Raji (cell line): ENCODE data around the gene GPR37L1.

Experiments
- POLR2A ChIP-seq: IDR thresholded peaks from 2 replicates; pipeline ENCODE4 v1.6.1; 2011; ENCODE audit warnings: low read depth, low read length, control low read depth; ENCODE audit not compliant: insufficient read depth

The GPR37L1 gene

DNA sequence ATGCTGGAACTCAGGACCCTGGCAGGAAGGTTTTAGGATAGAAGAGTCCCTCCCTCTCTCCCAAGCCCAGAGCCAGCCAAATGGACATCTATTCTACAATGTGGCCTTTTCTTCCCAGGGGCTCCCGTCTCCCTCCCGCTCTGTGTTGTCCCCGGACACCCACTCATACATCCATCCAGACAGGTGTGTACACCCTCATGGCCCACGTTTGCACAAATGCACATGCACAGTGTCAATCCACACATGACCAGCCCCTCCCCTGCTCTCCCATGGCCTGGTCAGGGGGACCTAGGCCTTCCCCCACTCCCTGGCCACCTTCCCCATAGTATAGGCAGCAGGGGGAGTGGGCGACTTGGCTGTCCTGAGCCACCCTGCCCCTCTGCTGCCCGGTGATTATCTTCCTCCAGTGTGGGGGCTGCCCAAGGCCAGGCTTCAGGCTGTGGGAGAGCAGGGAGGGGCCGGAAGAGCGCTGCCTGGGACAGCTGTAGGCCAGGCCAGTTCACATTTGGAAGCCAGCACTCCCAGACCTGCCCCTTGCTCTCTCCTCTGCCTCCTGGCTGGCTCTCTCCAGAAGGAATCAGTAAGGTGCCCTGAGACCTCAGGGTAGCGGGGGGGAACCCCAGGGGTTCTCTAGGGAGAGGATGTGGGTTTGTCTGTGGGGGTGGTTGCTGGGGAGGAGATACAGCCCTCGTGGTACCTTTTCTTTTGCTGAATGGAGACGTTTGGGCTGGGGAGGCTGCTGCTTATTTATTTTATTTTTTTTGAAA is 41.7 kb downstream of the GPR37L1 start:
- TF ChIP-seq POLR2A, result no peak

DNA sequence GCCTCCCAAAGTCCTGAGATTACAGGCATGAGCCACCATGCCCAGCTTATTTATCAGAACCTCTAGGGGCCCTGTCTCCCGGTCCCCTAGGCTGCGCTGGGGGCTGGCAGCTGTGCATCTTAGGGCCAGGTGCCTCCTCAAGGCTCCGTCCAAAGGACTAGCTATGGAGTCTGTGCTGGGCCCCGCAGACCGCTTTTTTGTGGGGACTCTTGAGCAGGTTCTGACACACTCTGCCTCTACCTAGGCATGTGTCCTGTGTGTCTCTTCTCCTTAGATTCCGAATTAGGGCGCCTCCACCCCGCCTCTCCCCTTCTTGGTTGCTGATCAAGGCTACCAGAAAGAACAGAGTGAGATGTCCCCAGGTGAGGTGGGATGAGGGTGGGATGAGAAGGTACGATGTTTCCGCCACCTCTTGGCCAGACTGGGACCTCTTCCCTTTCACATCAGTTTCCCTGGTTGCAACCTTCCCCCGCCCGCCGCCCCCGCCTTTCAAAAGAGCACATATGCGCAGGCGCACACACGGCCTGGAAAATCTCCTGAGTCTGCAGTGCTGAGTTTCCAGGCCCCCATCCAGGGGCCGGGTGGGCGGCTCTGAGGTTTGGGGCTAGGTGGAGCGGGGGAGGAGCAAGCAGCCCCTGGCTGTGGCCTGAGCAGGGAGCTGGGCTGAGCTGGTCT is 42.7 kb downstream of the GPR37L1 start:
- TF ChIP-seq POLR2A, result no peak

DNA sequence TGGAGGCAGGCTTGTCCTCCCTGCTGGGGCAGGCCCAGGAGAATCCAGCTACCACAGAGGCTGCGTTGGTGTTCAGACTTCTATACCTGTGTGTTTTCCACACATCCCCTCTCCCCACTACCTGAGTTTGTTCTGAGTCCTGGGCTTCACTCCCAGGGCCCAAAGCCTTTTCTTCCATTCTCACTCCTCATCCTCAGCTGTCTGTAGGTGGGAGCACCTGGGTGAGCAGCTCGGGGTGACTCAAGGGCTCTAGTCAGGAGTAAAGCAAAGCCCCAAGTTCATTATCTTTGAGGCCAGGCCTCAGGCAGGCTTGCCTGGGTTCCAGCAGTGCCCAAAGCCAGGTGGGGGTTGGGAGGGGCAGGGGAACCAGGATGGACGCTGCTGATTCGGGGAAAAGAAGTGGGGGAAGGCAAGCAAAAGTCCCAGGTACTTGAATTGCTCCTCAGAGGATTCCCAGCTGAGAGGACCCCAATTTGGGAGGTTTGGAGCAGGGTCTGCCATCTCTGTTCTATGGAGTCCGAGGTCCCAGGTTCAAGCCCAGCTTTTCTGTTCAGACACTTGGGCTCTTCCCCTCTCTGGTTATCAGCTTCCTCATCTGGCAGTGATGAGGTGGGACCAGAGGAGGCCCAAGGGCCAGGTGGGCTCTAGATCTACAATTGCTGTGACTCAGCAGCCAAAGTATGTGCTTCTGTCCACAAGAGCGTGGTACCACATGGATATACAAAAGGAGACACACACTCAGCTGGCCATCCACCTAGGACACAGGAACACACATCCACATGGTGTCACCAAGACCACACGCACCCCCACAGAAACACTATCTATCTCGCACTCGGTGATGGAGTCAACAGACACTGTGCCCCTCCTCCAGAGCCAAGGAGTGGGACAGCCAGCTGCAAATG is 43.5 kb downstream of the GPR37L1 start:
- no peak for TF ChIP-seq POLR2A

DNA sequence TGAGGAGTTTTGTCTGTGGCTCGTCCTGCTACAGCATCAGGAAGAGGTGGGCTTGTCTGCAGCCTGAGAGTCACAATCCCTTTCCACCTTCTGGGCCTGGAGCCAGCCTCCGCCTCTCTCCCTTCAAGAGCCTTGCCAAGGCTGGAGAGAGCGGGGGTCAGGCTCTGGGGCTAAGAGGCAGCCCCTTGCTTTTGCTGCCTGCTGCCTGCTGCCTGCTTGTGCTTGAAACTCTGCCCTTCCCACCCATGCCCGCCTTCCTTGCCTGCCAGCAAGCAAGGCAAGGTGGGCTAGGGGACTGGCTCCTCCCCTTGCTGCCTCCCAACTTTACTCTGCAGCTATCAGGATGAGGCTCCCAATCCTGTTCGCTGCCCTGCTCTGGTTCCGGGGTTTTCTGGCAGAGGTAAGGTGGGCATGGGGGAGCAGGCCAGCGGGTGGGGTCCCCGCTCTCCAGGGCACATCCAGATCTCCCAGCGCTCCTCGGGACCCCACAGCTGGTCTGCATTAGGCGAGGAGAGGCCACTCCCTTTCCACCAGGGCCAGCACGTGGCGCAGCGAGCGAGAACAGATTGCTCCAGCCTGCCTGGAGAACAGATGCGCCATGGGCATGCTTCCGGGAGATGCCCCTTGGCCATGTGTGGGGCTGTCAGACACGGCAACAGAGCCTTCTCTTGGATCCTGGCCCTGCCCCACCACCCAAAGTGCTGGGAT is 45.1 kb downstream of the GPR37L1 start:
- TF ChIP-seq POLR2A, result no peak

DNA sequence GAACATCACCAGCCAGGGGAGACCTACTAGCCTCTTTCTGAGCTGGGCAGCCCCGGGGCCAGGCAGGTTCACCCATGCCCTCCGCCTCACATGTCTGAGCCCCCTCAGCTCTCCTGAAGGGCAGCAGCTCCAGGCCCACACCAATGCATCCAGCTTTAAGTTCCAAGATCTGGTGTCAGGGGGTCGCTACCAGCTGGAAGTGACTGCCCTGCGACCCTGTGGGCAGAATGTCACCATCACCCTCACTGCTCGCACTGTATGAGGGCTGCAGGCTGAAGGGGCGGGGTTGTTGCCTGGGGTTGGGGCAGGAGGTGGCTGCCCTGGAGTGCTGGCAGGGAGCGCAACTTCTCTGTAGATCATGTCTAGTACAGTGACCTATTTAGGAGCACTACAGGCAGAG is 46.1 kb downstream of the GPR37L1 start:
- TF ChIP-seq POLR2A, result no peak

DNA sequence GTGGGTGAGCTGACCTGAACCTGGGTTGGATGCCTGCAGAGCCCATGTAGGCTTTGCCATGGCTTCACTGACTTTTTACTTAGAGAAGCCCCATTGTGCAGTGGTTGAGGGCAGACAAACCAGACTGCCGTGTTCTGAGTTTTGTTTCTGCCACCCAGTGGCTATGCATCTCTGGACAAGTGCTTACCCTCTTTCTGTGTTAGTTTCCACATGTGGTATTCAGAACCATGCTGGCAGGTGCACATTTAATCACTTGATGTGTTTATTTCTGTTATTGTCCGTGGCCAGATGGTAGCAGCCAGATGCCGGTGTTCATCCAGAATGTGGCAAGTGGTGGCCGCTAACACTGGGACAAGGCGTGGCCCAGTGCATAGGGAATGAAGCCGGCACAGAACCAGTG is 48.0 kb downstream of the GPR37L1 start:
- no peak for TF ChIP-seq POLR2A

DNA sequence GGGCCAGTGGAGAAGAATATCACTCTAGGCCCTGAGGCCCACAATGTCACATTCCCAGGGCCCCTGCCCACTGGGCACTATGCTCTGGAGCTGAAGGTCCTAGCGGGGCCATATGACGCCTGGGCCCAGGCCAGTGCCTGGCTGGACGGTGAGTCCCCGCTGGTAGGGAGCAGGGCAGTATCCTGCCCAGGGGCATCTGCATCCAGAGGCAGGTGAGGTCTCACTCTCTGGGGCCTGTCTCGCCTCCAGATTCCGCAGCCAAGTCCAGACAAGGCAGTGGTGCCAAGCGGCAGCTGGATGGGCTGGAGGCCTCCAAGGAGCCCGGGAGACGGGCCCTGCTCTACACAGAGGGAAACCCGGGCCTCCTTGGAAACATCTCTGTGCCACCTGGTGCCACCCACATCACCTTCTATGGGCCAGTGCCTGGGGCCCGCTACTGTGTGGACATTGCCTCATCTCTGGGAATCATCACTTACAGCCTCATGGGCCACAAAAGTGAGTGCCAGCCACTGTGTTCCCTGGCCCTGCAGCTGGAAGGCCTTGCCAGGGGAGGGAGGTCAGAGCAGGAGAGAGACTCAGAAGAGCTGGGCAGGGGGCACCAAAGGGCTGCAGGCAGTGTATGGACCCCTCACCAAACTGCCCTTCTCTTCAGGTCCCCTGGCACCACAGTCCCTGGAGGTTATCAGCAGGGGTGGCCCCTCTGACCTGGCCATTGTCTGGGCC is 48.7 kb downstream of the GPR37L1 start:
- TF ChIP-seq POLR2A, result no peak

DNA sequence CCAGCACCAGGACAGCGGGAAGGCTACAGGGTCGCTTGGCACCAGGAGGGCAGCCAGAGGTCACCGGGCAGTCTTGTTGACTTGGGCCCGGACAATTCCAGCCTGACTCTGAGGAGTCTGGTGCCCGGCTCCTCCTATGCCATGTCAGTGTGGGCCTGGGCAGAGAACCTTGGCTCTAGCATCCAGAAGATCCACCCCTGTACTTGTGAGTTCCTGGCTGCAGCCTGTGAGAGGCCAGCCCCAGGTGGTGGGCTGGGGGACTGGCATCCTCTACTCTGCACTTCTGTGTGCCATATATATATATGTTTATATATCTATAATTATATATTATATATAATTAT is 49.3 kb downstream of the GPR37L1 start:
- TF ChIP-seq POLR2A, result no peak

DNA sequence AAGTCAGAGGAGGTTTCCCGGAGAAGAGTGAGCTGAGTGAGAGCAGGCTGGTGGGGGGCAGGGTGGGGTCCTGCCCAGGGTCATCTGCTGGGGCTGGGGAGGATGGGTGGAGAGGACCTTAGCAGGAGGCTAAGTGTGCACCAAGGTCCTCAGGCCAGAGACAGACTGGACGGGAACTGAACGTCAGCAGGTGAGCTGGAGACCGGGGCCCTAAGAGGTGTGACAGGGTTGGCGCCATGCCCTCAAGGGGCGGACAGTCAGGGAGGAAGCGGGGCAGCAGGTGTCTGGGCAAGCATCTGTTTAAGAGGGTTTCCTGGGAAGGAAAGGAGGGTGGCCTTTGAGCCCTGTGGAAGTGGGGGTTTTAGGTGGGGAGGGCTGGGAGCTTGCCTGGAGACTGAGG is 51.3 kb downstream of the GPR37L1 start:
- TF ChIP-seq POLR2A, result no peak

DNA sequence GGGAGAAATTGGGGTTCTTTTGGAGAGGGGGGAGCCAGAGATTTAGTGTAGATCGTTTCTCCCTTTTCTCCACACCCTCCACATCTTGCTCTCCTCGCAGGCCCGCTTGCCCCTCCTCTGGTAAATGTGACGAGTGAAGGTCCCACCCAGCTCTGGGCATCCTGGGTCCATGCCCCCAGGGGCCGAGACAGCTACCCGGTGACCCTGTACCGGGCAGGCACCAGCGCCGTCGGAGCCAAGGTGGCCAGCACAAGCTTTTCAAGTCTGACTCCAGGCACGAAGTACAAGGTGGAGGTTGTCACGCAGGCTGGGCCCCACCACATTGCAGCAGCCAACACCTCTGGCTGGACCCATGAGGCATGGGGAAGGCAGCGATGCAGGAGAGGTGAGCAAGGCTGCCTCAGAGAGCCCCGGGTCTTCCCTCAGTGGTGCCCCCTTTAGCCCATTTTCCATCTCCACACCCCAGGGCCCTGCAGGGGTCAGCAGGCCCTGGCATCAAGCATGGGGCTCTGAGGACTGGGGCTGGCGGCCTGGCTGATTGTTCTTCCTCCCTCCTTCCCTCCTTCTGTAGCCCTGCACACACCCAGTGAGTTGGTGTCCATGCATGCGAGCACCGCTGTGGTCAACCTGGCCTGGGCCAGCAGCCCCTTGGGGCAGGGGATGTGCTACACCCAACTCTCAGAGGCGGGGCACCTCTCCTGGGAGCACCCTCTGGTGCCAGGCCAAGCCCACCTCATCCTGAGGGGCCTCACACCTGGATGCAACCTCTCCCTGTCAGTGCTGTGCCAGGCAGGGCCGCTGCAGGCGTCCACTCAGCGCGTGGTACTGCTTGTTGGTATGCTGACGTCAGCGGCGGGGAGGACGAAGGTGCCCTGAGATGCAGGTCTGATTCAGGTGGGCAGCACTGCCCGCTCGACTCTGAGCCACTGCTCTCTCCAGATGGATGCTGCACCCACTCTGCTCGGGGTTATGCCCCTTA is 54.5 kb downstream of the GPR37L1 start:
- no peak for TF ChIP-seq POLR2A

DNA sequence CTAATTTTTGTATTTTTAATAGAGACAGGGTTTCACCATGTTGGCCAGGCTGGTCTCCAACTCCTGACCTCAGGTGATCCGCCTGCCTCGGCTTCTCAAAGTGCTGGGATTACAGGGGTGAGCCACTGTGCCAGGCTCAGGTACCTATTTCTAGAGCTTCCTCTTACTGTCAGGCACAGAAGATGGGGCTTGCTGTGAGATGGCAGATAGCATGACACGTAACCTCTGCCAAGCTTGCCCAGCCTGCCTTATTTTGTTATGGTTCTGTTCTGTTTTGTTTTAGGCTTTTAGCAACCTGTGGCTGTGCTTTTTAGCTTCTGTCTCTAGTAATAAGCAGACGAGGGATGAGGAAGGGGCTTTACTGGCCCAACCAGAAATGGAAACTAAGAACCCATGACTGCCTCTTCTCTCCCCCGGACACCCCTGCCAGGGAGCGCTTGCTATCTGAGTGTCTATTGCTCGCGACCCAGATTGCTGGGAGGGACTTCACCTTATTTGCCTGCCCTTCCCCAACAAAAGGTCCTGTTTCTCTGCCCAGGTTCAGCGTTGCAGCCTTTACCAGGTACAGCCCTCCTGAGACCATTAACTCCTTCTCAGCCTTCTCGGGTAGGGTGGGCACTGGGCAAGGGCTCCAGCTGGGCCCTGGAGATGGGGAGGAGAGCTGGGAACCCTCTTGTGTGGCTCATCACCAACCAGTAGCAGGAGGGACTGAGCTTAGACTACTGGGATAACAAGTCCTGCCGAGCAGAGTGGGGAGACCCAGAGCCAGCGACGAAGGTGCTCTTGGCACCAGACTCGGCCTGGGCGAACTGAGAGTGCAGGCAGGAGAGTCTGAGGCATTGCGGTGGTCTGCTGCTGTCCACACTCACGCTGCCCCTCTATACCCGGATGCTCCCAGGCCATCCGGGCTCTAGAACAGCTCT is 57.4 kb downstream of the GPR37L1 start:
- TF ChIP-seq POLR2A, result no peak

DNA sequence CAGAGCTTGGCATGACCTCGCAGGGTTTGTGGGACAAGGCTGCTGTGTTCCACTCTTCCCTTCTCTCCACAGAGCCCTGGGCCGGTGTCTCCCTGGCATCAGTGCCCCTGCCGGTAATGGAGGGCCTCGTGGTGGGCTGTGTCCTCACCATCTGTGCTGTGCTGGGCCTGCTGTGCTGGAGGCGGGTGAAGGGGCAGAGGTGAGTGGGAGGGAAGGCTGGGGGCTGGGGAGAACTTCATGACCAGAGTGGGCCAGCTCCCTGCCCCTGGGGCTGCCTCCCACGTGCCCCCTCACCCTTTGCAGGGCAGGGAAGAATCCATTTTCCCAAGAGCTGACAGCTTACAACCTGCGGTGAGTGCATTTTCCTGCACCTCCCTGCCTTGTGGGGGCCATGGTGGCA is 58.9 kb downstream of the GPR37L1 start:
- no peak for TF ChIP-seq POLR2A
